Measurements from ENCODE around the gene GJA5. TPM values are rescaled to one million over a fixed set of nuclear protein-coding genes. Genes with fewer than 3 reads are reported as not detected.
"Not testable (repeated sequence)": the region's sequence is repeated elsewhere in the genome, so short reads cannot be mapped to it uniquely, and the experiment has no call there.

The GJA5 gene
- total RNA-seq, 4 donors from 2014 or later = 2.7 to 50.7 (median 20.2) TPM

DNA sequence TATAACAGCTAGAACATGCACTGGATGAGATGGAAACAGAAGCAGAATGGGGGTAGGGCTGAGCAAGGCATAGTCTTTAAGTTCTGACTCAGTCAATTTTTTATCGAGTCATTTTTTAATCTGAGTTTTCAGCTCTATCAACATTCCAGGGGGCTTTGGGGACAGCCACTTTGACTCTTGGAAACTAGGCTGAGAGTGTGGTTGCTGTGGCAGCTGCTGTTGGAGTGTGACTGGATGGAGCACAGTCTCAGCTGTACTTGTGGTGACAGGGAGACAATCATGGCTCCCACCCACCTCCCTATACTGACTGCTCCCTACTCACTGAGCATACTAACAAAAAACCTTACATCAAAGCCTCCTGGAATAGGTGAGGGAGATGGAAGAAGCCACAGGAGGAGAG lies 25.0 kb downstream of the GJA5 start:
- Histone ChIP-seq H3K27ac (no peak overlapping the region), H3K9me3 (no peaks in the 10 kb centered on the region), H3K4me3 (no peak overlapping the region), H3K4me1 (no peaks in the 10 kb centered on the region), H3K27me3 (no peaks in the 10 kb centered on the region), H3K36me3 (no peaks in the 10 kb centered on the region)
- DNase-seq (ENCODE audit: low spot score in 2 of 2) = no peak
- WGBS, 2 donors = 75 to 85% methylated on average over 1 of the region's 1 CpG
- TF ChIP-seq, protein P1, sequence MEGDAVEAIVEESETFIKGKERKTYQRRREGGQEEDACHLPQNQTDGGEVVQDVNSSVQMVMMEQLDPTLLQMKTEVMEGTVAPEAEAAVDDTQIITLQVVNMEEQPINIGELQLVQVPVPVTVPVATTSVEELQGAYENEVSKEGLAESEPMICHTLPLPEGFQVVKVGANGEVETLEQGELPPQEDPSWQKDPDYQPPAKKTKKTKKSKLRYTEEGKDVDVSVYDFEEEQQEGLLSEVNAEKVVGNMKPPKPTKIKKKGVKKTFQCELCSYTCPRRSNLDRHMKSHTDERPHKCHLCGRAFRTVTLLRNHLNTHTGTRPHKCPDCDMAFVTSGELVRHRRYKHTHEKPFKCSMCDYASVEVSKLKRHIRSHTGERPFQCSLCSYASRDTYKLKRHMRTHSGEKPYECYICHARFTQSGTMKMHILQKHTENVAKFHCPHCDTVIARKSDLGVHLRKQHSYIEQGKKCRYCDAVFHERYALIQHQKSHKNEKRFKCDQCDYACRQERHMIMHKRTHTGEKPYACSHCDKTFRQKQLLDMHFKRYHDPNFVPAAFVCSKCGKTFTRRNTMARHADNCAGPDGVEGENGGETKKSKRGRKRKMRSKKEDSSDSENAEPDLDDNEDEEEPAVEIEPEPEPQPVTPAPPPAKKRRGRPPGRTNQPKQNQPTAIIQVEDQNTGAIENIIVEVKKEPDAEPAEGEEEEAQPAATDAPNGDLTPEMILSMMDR (IDR thresholded peaks at IDR 0.05) = no peak
- TF ChIP-seq EP300 (IDR thresholded peaks at IDR 0.05) (no peak), POLR2A (IDR thresholded peaks at IDR 0.05) (no peak)

DNA sequence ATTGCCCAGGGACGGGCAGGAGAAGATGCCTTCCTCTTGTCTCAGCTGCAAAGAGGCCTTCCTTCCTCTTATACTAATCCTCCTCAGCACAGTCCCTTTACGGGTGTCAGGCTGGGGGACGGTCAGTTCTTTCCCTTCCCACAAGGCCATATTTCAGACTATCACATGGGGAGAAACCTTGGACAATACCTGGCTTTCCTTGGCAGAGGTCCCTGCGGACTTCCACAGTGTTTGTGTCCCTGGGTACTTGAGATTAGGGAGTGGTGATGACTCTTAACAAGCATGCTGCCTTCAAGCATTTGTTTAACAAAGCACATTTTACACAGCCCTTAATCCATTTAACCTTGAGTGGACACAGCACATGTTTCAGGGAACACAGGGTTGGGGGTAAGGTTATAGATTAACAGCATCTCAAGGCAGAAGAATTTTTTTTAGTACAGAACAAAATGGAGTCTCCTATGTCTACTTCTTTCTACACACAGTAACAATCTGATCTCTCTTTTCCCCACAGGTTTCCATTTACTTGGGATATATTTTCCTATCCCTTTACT lies 26.0 kb downstream of the GJA5 start:
- H3K4me3 ChIP-seq; H3K36me3 ChIP-seq; H3K27me3 ChIP-seq; H3K4me1 ChIP-seq; H3K27ac ChIP-seq; DNase-seq (ENCODE audit: low spot score in 2 of 2); H3K9me3 ChIP-seq: not testable (repeated sequence)
- 64 to 65% methylated on average over 4 of the region's 4 CpGs for WGBS, 2 donors

DNA sequence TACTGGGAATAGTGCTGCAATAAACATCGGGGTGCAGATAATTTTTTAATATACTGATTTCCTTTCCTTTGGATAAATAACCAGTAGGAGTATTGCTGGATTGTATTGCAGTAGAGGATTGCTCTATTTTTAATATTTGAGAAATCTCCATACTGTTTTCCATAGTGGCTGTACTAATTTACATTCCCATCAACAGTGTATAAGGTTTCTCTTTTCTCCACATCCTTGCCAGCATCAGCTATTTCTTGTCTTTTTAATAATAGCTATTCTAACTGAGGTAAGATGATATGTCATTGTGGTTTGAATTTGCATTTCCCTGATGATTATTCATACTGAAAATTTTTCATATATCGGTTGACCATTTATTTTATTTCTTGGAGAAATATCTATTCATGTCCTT lies 31.1 kb downstream of the GJA5 start:
- 88 to 91% methylated on average over 2 of the region's 2 CpGs for WGBS, 2 donors
- no peak for TF ChIP-seq EP300 (IDR thresholded peaks at IDR 0.05)
- TF ChIP-seq, protein P1 (IDR thresholded peaks at IDR 0.05) = no peak
- Histone ChIP-seq H3K27me3 (no peaks in the 10 kb centered on the region), H3K27ac (no peak overlapping the region), H3K9me3 (no peaks in the 10 kb centered on the region), H3K4me1 (no peaks in the 10 kb centered on the region), H3K4me3 (no peak overlapping the region), H3K36me3 (no peaks in the 10 kb centered on the region)
- no peak for DNase-seq (ENCODE audit: low spot score in 2 of 2)

DNA sequence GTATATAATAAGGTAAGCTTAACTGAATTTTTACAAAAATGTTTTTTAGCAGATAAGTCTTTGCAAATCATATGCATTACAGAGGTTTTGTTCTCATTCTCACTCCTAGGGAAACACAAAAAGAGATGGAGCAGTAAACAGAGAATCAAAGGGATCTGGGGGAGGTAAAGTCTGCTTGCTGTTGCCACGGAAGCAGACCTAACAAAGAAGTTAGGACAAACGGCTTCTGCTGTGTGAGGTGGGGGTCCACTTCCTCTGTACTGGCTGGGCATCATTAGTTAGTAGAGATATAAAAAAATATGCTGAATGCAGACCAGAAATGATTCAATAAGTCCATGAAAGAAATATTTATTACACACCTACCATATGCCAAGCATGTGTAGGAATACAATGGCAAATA lies 34.2 kb downstream of the GJA5 start:
- H3K27ac ChIP-seq = no peak overlapping the region
- TF ChIP-seq EP300 (IDR thresholded peaks at IDR 0.05) (no peak), POLR2A (IDR thresholded peaks at IDR 0.05) (no peak)
- TF ChIP-seq, protein P1 (IDR thresholded peaks at IDR 0.05) = no peak
- WGBS, 2 donors = 43 to 53% methylated on average over 2 of the region's 2 CpGs
- no peaks in the 10 kb centered on the region for H3K9me3 ChIP-seq
- no peak overlapping the region for H3K4me3 ChIP-seq
- H3K27me3 ChIP-seq = no peaks in the 10 kb centered on the region
- H3K36me3 ChIP-seq = no peaks in the 10 kb centered on the region
- no peaks in the 10 kb centered on the region for H3K4me1 ChIP-seq
- DNase-seq (ENCODE audit: low spot score in 2 of 2) = no peak

DNA sequence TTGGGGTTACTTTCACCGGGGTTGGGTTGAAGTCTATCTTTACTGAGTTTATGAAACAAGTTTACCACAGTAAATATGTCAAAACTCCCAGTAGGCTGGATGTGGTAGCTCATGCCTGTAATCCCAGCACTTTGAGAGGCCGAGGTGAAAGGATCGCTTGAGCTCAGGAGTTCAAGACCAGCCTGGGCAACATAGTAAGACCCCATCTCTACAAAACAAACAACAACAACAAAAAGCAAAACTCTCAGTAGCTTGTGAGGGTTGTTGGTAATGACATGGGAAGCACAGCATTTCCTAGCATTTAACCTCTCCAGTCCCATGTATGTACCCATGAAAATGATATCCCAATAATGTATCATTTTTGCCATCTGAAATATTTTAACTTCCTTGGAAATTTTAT lies 34.7 kb downstream of the GJA5 start:
- 97% methylated on average over 3 of the region's 3 CpGs for WGBS, 2 donors
- H3K36me3 ChIP-seq = no peaks in the 10 kb centered on the region
- no peak overlapping the region for H3K27ac ChIP-seq
- no peaks in the 10 kb centered on the region for H3K9me3 ChIP-seq
- H3K4me3 ChIP-seq = no peak overlapping the region
- TF ChIP-seq POLR2A (IDR thresholded peaks at IDR 0.05) (no peak), EP300 (IDR thresholded peaks at IDR 0.05) (no peak)
- TF ChIP-seq, protein P1 (IDR thresholded peaks at IDR 0.05) = no peak
- no peak for DNase-seq (ENCODE audit: low spot score in 2 of 2)
- H3K4me1 ChIP-seq = no peaks in the 10 kb centered on the region
- no peaks in the 10 kb centered on the region for H3K27me3 ChIP-seq
